ENCODE data around the gene RHOJ. TPM values are rescaled to one million over a fixed set of nuclear protein-coding genes. Genes with fewer than 3 reads are reported as not detected.

The RHOJ gene
- total RNA-seq, 1 experiment from 2014 or later = not detected

DNA sequence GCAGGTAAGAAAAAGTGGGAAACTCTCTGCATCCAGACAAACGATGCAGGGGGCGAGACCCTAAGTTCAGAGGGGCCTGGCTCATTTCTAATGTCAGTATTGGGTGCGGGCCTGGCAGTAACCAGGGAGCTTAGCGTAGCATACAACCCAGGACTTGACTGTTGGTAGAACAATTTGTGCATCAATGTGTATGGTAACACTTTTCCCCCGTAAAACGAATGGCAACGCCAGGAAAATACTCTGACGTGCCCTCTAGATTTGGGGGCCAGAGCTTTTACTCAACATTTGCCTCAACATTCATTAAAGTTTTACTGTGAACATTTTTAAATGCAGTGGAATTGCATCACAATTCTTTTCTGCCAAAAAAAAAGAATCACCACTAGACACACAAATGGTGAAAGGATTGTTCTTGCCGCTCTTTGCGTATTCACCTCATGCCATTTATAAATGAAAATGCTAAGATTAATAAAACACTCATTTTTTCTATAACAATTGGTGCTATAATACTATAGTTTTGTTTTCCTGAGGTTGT is 867 bp downstream of the RHOJ start:
- DNase-seq (ENCODE audit: extremely low read depth, low read depth) = no peak

DNA sequence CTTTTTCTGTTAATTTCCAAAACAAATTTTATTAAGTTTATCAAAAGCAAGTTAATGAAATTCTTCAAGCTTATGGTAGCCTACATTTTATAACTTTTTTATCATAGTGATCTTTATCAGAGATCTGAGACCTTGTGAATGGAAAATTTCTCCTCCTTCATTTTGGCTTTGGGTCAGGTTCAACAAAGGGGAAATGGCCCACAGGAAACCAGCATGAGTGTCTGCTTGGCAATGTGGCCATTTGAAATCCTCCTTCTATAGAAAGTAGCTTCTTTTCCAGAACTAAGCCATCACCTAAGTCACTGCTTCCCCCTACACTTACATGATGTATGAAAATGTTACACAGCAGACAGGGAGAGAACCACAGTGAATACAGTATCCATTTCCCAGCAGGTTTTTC is 1.6 kb downstream of the RHOJ start:
- no peak for DNase-seq (ENCODE audit: extremely low read depth, low read depth)

DNA sequence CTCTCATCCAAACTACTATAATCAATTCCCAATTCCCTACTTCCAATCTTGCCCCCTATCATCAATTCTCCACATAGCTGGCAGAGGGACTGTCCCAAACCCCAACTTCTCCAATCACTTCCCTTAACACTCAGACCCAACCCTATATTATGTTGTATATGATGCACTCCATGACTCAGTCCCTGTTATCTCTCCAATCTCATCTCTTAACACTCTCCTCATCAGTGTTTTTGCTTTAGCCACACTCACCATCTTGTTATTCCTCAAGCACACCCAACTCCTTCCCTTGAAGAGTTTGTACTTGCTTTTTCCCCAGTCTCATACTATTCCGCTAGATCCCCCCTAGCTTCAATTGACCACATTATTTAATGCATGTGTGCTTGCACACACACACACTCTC is 4.9 kb downstream of the RHOJ start:
- no peak for DNase-seq (ENCODE audit: extremely low read depth, low read depth)

DNA sequence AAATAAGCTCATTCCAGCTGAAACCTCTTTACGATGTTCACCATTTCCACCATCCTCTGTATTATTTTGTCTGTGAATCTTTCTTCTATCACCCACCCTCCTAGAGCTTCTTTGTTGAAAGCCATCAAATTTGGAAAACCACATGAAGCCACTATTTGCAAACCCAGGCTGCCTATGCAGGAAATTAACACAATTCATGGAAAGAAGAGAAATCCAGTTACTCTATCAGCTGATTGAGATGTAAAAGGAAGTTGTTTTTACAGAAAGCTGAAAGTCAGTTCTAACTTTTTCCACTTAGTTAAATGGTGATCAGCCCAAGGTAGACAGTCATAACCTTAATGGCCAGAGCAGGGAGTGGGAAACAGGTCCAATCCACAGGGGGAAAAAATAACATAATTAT is 6.6 kb downstream of the RHOJ start:
- DNase-seq (ENCODE audit: extremely low read depth, low read depth) = no peak

DNA sequence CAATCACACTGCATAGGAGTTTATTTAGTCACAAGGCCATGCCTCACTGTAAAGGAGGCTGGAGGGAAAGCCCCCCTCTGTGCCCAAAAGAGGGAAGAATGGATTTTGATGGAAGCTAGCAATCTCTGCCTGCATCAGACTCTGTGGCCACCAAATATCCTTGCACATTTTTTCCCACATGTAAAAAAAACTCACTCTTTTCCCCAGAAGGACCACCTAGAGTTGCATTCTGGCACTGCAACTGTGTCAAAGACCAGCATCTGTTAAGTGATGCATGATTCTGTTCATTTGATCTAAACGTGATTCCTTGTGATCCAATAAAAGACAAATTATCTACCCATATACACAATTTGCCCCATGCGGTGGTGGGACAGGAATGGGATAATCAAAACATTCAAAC is 8.0 kb downstream of the RHOJ start:
- DNase-seq (ENCODE audit: extremely low read depth, low read depth) = no peak

DNA sequence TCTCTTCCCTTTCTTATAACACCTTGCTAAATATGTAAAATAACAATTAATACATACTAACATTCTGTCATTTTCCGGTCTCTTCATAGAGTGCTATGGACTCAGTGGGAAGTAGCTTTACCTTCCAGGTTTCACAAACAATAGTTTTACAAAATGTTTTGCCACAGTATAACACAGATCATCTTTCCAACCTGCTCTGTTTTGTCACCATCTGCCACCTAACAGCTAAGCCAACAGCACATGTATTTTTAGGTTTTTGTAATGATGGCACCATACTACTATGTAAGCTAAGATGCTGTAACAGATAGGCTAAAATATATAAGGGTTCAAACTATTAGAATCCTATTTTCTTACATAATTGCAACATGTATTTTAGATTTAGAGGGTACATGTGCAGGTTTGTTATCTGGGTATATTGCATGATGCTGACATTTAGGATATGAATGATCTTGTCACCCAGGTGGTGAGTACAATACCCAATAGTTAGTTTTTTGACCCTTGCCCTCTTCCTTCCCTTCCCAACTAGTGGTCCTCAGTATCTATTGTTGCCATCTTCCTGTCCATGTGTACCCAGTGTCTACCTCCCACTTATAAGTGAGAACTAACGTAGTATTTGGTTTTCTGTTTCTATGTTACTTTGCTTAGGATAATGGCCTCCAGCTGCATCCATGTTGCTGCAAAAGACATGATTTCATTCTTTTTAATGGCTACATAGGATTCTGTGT is 8.7 kb downstream of the RHOJ start:
- no peak for DNase-seq (ENCODE audit: extremely low read depth, low read depth)

DNA sequence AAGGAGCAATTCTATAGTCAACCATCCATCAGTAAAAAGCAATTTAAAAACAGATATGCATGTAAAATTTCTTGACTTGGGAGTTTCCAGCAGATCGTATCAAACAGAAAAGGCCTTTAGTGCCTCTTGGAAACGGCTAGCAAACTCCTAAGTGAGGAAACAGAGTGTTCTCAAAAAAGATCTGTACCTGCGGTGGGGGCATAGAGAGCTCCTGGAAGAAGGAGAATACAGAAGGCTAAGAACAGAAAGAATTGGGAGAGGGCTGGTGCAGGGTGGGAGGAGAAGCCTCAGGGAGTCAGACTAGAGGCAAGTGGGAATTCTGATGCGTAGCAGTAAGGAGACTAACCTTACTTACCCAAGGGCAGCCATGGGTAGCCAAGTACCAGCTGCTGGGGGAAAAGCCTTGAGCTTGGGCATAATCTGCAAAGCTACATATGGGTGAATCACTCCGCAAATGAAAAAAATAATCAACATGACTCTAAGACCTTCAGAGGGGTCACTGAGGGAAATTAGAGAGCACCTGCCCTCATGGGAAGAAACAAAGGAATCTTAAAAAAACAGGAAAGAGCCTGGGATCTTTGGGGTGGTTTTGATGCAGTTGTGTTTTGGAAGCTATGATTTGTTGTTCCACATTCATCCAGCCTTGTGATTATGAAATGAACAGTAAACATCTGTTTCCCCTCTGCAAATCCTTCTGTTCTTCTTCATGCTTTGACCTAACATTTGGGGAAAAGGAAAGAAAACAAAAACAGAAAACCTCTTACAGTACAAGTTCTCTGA is 10.4 kb downstream of the RHOJ start:
- no peak for DNase-seq (ENCODE audit: extremely low read depth, low read depth)

DNA sequence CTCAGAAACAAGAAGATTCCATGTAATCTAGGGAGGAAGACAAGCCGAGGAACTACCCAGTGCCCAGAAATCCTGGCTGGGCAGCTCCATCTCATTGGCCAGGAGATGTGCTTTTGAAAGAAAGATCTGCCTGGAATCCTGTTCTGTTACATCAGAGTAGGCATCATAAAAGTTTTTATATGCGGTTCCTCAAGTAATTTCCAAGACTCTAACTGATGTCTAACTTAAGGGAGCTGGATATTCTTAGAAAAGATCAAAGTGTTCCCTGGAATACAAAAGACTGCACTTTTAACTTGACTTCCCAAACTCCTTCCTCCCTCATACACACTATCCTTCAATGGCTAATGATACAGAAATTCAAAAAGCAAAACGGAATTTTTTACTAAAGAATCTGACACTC is 16.3 kb downstream of the RHOJ start:
- DNase-seq (ENCODE audit: extremely low read depth, low read depth) = no peak

DNA sequence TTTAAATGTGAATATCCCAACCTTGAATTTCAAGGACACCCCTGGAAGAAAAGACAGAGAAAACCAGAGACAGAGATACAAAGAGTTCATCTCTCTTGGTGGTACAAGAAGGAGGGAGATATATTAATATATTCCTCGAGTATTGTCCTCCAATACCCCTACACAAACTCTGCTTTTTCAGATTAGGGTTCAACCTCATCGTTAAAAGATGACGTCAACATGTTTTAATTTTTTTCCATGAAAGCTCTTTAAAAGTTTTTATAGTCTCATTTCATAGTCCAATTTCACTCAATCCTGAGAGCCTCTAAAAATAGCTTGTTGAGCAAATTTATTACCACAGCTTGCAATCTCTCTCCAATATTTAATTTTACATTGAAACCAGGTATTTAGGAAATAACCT is 19.4 kb downstream of the RHOJ start:
- no peak for DNase-seq (ENCODE audit: extremely low read depth, low read depth)

DNA sequence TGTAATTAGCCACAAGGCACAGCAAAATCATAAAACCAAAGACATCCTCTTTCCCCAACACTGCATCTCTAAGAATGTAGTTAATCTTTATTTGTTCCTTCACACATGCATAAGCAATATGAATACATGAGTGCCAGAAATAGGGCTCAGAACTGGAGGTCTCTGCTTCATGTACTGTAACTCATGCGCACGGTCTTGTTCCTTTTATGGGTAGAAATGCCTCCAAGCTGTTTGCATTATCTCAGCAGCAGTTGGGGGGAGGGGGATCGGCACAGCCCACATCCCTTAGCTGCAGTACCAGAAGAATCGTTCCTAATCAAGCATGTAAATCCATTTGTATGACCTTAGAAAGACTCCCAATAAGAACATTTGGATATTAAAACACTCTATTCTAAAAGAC is 20.0 kb downstream of the RHOJ start:
- no peak for DNase-seq (ENCODE audit: extremely low read depth, low read depth)

DNA sequence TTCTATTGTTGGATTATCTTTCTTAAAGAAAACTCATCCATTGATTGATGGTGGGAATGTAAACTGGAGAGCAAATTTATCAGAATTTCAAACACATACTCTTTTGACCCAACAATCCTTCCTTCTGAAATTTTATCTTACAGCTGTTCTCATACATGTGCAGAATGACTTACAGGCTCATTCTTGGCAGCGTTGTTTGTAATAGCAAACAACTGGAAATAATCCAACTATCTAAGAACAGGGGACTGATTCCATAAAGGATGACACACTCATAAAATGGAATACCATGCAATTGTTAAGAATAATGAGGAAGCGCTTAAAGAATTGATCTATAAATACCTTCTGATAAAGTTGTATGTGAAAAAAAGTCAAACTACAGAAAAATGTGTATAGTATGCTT is 24.0 kb downstream of the RHOJ start:
- DNase-seq (ENCODE audit: extremely low read depth, low read depth) = no peak

DNA sequence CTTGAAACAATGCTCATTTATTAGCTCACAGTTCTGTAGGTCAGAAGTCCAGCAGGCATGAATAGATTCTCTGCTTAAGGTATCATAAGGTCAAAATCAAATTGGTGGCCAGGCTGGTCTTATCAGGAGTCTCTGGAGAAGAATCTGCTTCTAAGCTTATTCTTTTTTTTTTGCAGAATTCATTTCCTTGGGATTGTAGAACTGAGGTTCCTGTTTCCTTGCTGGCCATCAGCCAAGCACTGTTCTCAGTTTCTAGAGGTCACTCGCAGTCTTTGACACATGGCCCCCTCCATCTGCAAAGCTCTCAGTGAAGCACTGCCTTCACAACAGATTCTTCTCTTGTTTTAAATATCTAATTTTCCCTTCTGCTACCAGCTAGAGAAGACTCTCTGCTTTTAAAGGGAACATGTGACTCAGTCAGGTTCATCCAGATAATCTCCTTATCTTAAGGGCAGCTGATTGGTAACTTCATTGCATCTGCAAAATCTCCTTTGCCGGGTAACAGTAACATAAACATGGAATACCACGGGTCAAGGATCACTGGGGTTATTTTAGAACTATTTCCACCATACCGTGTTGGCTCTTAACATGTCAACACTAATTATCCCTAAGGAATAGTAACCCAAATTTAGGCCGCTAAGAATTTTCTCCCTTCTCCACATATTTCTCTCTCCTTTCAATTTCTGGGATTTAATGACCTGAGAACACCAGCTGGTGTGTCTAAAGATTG is 25.3 kb downstream of the RHOJ start:
- no peak for DNase-seq (ENCODE audit: extremely low read depth, low read depth)

DNA sequence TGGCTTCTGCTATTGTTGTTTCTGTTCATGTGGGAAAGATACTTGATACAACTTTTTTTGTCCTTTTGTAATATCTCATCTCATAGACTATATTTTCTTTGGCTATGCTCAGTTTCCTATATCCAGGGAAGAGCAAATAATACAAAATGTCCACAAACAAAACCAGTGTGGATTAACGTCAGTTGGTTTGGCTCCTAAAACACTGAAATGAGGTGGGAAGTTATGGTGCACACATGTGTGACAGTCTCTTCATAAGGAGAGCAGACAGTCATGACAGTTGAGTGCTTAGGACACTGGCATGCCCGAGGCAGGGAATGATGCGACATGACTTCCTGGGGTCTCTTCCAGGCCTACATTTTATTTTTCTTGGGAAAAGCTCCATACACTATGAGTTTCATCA is 27.5 kb downstream of the RHOJ start:
- DNase-seq (ENCODE audit: extremely low read depth, low read depth) = no peak

DNA sequence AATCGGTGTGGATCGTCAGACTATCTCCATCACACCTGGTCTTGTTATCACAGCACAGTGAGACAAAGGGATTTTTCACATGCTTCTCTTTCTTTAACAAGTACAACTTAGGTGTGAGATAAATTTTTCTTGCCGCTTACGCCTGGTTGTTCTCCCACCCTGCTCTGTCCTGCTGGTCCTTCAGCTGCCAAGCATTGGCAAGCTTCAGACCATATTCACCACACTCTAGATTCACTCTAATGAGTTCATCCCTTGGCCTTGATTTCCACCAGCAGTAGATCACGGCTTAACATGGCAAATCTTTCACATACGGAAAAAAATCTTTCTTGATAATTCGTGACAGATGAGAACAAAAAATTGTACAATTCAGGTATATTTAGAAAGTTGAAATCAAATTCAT is 33.5 kb downstream of the RHOJ start:
- no peak for DNase-seq (ENCODE audit: extremely low read depth, low read depth)

DNA sequence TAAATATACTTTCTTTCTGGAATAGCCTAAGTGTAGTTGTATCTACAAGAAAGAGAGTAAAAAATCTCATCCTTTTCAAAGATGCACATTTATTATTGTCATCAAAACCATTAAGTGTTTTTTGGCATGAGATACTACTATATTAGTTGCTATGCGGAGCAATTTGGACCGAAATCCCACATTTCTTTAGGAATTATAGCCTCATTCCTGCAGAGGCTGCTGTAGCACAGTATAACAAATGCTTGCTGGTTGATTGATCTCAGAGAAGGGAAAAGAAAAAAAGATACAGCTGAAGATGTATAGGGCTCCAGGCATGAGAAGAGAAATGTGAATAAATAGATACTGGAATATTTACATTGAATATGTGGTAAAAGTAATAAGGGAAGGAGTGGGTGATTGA is 36.0 kb downstream of the RHOJ start:
- DNase-seq (ENCODE audit: extremely low read depth, low read depth) = no peak

DNA sequence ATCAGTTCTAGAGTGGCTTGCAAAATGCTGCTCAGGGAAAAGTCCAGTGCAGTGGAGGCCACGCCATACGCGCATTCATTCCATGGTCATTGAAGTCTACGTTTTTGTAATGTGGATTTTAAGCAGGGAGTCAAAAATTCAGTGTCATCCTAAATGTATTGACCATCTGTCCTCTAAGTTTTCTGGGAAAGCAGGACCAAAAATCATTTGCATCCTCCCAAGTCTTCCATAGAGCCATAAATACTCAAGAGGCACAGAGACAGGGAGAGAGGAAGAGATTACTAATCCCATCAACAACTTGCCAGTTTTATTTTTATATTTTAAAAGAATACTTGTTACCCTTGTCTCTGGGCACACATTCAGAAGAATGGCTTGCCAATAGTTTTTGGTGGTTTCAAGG is 36.9 kb downstream of the RHOJ start:
- DNase-seq (ENCODE audit: extremely low read depth, low read depth) = no peak

DNA sequence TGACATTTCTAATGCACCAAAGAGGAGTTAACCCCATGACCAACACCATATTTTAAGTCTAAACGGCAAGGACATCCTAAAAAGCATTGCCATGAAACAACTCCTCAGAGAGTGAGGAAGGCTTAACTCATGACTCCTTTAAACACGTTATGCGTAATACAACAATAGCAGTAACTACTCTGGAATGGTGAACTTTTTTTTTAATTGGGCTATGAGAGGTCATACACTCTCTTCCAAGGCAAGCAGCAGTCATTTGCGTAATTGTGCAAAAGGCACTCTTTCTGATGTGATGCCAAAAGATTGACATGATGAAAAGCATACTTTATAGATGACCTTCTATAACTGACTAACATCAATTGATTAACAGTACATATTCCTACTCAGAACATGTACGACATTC is 39.4 kb downstream of the RHOJ start:
- no peak for DNase-seq (ENCODE audit: extremely low read depth, low read depth)

DNA sequence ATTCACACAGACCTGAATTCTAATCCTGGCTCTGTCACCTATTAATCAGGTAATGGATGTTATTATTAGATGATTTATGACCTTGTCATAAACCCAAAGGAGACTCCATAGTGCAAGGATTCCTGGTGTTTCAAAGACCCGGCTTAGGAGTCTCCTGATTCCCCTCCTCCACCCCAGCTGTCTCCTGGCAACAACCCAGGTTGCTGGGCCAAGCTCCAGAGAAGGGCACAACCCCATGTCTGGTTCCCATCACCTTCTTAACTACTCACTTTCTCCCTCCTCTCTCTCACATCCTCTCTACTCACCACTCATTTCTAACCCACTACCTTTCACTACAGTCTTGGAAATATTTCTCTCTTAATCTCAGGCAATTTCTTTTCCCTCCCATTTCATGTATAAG is 41.6 kb downstream of the RHOJ start:
- no peak for DNase-seq (ENCODE audit: extremely low read depth, low read depth)

DNA sequence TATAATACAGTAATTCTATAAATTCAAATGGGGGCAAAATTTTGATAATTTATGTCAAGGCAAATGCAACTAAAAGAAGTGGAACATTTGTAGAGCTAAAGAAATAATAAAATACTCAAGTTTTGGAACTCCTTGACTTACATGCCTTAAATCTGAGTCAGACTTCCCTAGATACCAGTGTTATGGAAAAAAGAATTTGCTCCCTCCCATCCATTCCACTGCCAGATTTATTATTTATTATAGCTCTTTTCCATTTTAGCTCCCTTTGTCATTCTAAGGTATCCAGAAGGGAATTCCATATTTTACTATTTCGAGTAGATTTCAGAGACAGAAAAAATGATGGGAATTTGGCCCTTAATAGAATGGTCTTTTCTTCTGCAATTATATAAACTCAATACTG is 44.0 kb downstream of the RHOJ start:
- DNase-seq (ENCODE audit: extremely low read depth, low read depth) = no peak

DNA sequence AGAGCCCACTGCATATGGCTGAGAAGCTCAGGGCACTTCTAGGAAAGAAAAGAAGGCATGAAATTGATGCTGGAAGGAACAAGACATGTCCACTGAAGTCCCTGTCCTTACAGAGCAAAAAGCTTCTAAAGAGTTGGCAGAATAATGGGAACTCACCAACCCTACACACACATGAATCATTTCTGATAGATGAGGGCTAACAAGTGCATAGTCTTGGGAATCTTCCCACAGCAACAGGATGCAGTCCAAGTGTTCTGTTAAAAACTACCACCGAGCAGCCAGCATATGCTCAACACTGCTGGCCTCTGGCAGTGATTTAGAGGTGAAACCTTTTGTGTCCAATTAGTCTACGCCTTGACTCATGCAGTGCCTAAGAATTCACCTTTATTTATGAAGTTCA is 44.8 kb downstream of the RHOJ start:
- no peak for DNase-seq (ENCODE audit: extremely low read depth, low read depth)

DNA sequence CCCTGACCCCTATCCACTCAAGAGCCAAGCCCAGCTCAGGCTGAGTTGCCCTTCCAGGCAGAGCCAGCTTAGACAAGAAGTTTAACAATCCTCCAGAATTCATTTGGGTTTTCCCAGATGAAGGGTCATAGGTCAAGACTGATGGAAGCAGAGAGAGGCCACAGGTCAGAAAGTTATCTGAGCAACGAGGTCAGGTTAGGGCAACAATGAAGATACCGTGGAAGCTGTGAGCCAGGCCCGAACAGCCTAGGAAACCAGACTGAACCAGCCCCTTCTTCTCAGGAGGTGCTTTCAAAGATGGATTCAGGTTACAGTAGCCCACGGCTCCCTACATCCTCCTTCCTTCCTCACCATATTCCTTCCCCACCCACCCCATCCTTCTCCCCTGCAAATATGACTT is 53.1 kb downstream of the RHOJ start:
- DNase-seq (ENCODE audit: extremely low read depth, low read depth) = no peak

DNA sequence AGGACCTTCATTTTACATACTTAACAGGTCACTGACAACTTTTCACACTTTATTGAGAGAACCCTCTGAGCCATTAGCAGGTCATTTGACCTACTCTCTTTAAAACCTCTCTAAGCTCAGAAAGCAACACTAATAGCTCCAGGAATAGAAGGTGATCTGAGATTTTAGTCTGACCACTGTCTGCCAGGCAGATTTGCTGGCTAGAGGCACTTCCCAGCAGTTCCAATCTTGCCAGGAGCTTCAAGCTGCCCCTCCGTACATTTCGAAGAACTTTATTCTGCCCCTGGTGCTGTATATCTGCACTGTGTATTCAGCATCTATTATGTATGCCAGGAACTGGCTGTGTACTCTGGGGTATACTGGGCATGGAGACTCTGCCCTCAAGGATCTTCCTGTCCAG is 58.2 kb downstream of the RHOJ start:
- no peak for DNase-seq (ENCODE audit: extremely low read depth, low read depth)

Measured in NCI-H460 (cell line).